Measurements from ENCODE around the gene HYAL4.
"Not testable (repeated sequence)": the region's sequence is repeated elsewhere in the genome, so short reads cannot be mapped to it uniquely, and the experiment has no call there.

The HYAL4 gene

GRCh38 chr7:123824754-123825067 lies 20.3 kb upstream of the HYAL4 start:
- Histone ChIP-seq H3K4me1 (ENCODE audit: control insufficient read depth in 2 of 2, insufficient read depth in 1 of 2, low read depth in 1 of 2, low read length in 2 of 2) (no peaks in the 10 kb centered on the region), H3K23ac (ENCODE audit: low read depth, low read length, poor library complexity) (no peak overlapping the region), H4K91ac (ENCODE audit: low read depth, low read length, poor library complexity) (no peak overlapping the region), H2BK15ac (ENCODE audit: low read length) (no peak overlapping the region), H3K27me3 (ENCODE audit: control insufficient read depth in 3 of 3, insufficient read depth in 3 of 3, low read depth in 1 of 3, low read length in 3 of 3) (no peaks in the 10 kb centered on the region), H3K14ac (ENCODE audit: low read length) (no peak overlapping the region), H2AFZ (ENCODE audit: low read length) (no peak overlapping the region), H3K79me1 (ENCODE audit: low read depth, low read length) (no peaks in the 10 kb centered on the region), H3K27ac (replicated peaks; ENCODE audit: low read length) (no peak overlapping the region), H2AK5ac (ENCODE audit: low read depth, low read length) (no peak overlapping the region), H2BK120ac (ENCODE audit: low read depth, low read length) (no peak overlapping the region), H4K8ac (ENCODE audit: low read depth, low read length) (no peak overlapping the region), H2BK5ac (ENCODE audit: low read length) (no peak overlapping the region), H3K18ac (ENCODE audit: low read length) (no peak overlapping the region), H3K4ac (ENCODE audit: low read length) (no peak overlapping the region), H3K4me3 (ENCODE audit: low read length in 2 of 2) (no peak overlapping the region), H3K9ac (ENCODE audit: low read depth, low read length, poor library complexity) (no peak overlapping the region), H3K4me2 (ENCODE audit: insufficient read depth, low read length, poor library complexity, severe bottlenecking) (no peak overlapping the region), H3K9me3 (replicated peaks in 1 of 2; ENCODE audit: control insufficient read depth in 2 of 2, insufficient read depth in 1 of 2, low read depth in 1 of 2, low read length in 2 of 2) (no peaks in the 10 kb centered on the region), H2BK12ac (ENCODE audit: low read length) (no peak overlapping the region), H3K36me3 (replicated peaks in 1 of 2; ENCODE audit: control insufficient read depth in 2 of 2, insufficient read depth in 2 of 2, low read length in 2 of 2) (no peaks in the 10 kb centered on the region)
- DNase-seq (ENCODE audit: low spot score), result no peak
- WGBS, 2 donors (ENCODE audit: extremely low coverage in 2 of 2, insufficient read length in 2 of 2, insufficient replicate concordance in 1 of 2), result no CpG with 5 or more reads among the region's 1 CpG

GRCh38 chr7:123828805-123829204 lies 16.2 kb upstream of the HYAL4 start:
- Histone ChIP-seq H2BK5ac (ENCODE audit: low read length) (no peak overlapping the region), H3K4me3 (ENCODE audit: low read length in 2 of 2) (no peak overlapping the region), H3K4ac (ENCODE audit: low read length) (no peak overlapping the region), H3K18ac (ENCODE audit: low read length) (no peak overlapping the region), H3K36me3 (replicated peaks in 1 of 2; ENCODE audit: control insufficient read depth in 2 of 2, insufficient read depth in 2 of 2, low read length in 2 of 2) (no peaks in the 10 kb centered on the region), H2AFZ (ENCODE audit: low read length) (no peak overlapping the region), H3K9me3 (replicated peaks in 1 of 2; ENCODE audit: control insufficient read depth in 2 of 2, insufficient read depth in 1 of 2, low read depth in 1 of 2, low read length in 2 of 2) (no peaks in the 10 kb centered on the region), H3K9ac (ENCODE audit: low read depth, low read length, poor library complexity) (no peak overlapping the region), H4K91ac (ENCODE audit: low read depth, low read length, poor library complexity) (no peak overlapping the region), H3K79me1 (ENCODE audit: low read depth, low read length) (no peaks in the 10 kb centered on the region), H3K4me2 (ENCODE audit: insufficient read depth, low read length, poor library complexity, severe bottlenecking) (no peak overlapping the region), H3K4me1 (ENCODE audit: control insufficient read depth in 2 of 2, insufficient read depth in 1 of 2, low read depth in 1 of 2, low read length in 2 of 2) (no peaks in the 10 kb centered on the region), H4K8ac (ENCODE audit: low read depth, low read length) (no peak overlapping the region), H3K23ac (ENCODE audit: low read depth, low read length, poor library complexity) (no peak overlapping the region), H2BK120ac (ENCODE audit: low read depth, low read length) (no peak overlapping the region), H3K14ac (ENCODE audit: low read length) (no peak overlapping the region), H2AK5ac (ENCODE audit: low read depth, low read length) (no peak overlapping the region), H2BK15ac (ENCODE audit: low read length) (no peak overlapping the region), H3K27me3 (ENCODE audit: control insufficient read depth in 3 of 3, insufficient read depth in 3 of 3, low read depth in 1 of 3, low read length in 3 of 3) (no peaks in the 10 kb centered on the region), H2BK12ac (ENCODE audit: low read length) (no peak overlapping the region), H3K27ac (replicated peaks; ENCODE audit: low read length) (no peak overlapping the region)
- no CpG with 5 or more reads among the region's 2 CpGs for WGBS, 2 donors (ENCODE audit: extremely low coverage in 2 of 2, insufficient read length in 2 of 2, insufficient replicate concordance in 1 of 2)
- no peak for DNase-seq (ENCODE audit: low spot score)

GRCh38 chr7:123836656-123837055 lies 8.3 kb upstream of the HYAL4 start:
- Histone ChIP-seq H3K4me1 (ENCODE audit: control insufficient read depth in 2 of 2, insufficient read depth in 1 of 2, low read depth in 1 of 2, low read length in 2 of 2) (no peaks in the 10 kb centered on the region), H3K23ac (ENCODE audit: low read depth, low read length, poor library complexity) (no peak overlapping the region), H2BK12ac (ENCODE audit: low read length) (no peak overlapping the region), H3K18ac (ENCODE audit: low read length) (no peak overlapping the region), H3K4me3 (ENCODE audit: low read length in 2 of 2) (no peak overlapping the region), H3K14ac (ENCODE audit: low read length) (no peak overlapping the region), H2AK5ac (ENCODE audit: low read depth, low read length) (no peak overlapping the region), H4K91ac (ENCODE audit: low read depth, low read length, poor library complexity) (no peak overlapping the region), H3K27me3 (ENCODE audit: control insufficient read depth in 3 of 3, insufficient read depth in 3 of 3, low read depth in 1 of 3, low read length in 3 of 3) (no peaks in the 10 kb centered on the region), H3K4ac (ENCODE audit: low read length) (no peak overlapping the region), H2BK5ac (ENCODE audit: low read length) (no peak overlapping the region), H3K36me3 (replicated peaks in 1 of 2; ENCODE audit: control insufficient read depth in 2 of 2, insufficient read depth in 2 of 2, low read length in 2 of 2) (no peaks in the 10 kb centered on the region), H3K9me3 (replicated peaks in 1 of 2; ENCODE audit: control insufficient read depth in 2 of 2, insufficient read depth in 1 of 2, low read depth in 1 of 2, low read length in 2 of 2) (no peaks in the 10 kb centered on the region), H2BK120ac (ENCODE audit: low read depth, low read length) (no peak overlapping the region), H2BK15ac (ENCODE audit: low read length) (no peak overlapping the region), H2AFZ (ENCODE audit: low read length) (no peak overlapping the region), H4K8ac (ENCODE audit: low read depth, low read length) (no peak overlapping the region), H3K27ac (replicated peaks; ENCODE audit: low read length) (no peak overlapping the region), H3K9ac (ENCODE audit: low read depth, low read length, poor library complexity) (no peak overlapping the region), H3K4me2 (ENCODE audit: insufficient read depth, low read length, poor library complexity, severe bottlenecking) (no peak overlapping the region), H3K79me1 (ENCODE audit: low read depth, low read length) (no peaks in the 10 kb centered on the region)
- WGBS, 2 donors (ENCODE audit: extremely low coverage in 2 of 2, insufficient read length in 2 of 2, insufficient replicate concordance in 1 of 2), result no CpG with 5 or more reads among the region's 4 CpGs
- DNase-seq (ENCODE audit: low spot score), result no peak

- H2AFZ ChIP-seq (ENCODE audit: low read length); H2BK15ac ChIP-seq (ENCODE audit: low read length); H3K23ac ChIP-seq (ENCODE audit: low read depth, low read length, poor library complexity); H3K4me1 ChIP-seq (ENCODE audit: control insufficient read depth in 2 of 2, insufficient read depth in 1 of 2, low read depth in 1 of 2, low read length in 2 of 2); H3K79me1 ChIP-seq (ENCODE audit: low read depth, low read length); H4K8ac ChIP-seq (ENCODE audit: low read depth, low read length); H2BK120ac ChIP-seq (ENCODE audit: low read depth, low read length); H3K36me3 ChIP-seq (replicated peaks in 1 of 2; ENCODE audit: control insufficient read depth in 2 of 2, insufficient read depth in 2 of 2, low read length in 2 of 2); H3K18ac ChIP-seq (ENCODE audit: low read length); H2BK12ac ChIP-seq (ENCODE audit: low read length); DNase-seq (ENCODE audit: low spot score); H3K27ac ChIP-seq (replicated peaks; ENCODE audit: low read length); H3K9me3 ChIP-seq (replicated peaks in 1 of 2; ENCODE audit: control insufficient read depth in 2 of 2, insufficient read depth in 1 of 2, low read depth in 1 of 2, low read length in 2 of 2); H3K9ac ChIP-seq (ENCODE audit: low read depth, low read length, poor library complexity); H3K4me2 ChIP-seq (ENCODE audit: insufficient read depth, low read length, poor library complexity, severe bottlenecking); H3K27me3 ChIP-seq (ENCODE audit: control insufficient read depth in 3 of 3, insufficient read depth in 3 of 3, low read depth in 1 of 3, low read length in 3 of 3); H3K4me3 ChIP-seq (ENCODE audit: low read length in 2 of 2); H4K91ac ChIP-seq (ENCODE audit: low read depth, low read length, poor library complexity); H2BK5ac ChIP-seq (ENCODE audit: low read length); H3K4ac ChIP-seq (ENCODE audit: low read length); H2AK5ac ChIP-seq (ENCODE audit: low read depth, low read length); H3K14ac ChIP-seq (ENCODE audit: low read length): not testable (repeated sequence)
- WGBS, 2 donors (ENCODE audit: extremely low coverage in 2 of 2, insufficient read length in 2 of 2, insufficient replicate concordance in 1 of 2), result no CpG with 5 or more reads among the region's 2 CpGs
These were observed 5.9 kb upstream of the HYAL4 start for GRCh38 chr7:123839106-123839505.

All from neuronal stem cell (in vitro differentiated cells).